ENCODE results near the gene TUBGCP2. TPM values are rescaled to one million over a fixed set of nuclear protein-coding genes. Genes with fewer than 3 reads are reported as not detected.

Gene TUBGCP2
- total RNA-seq, 1 donor, result 60.8 TPM

- Histone ChIP-seq H3K4me2 (ENCODE audit: insufficient read depth, low read length) (no peak overlapping the region), H3K36me3 (ENCODE audit: insufficient read depth, low read length) (no peaks in the 10 kb centered on the region), H3K9me3 (ENCODE audit: low read depth, low read length) (no peaks in the 10 kb centered on the region), H3K4me3 (ENCODE audit: insufficient read depth, low read length) (no peak overlapping the region), H3K4me1 (ENCODE audit: insufficient read depth, low read length) (no peaks in the 10 kb centered on the region), H3K27ac (ENCODE audit: low read depth, low read length) (no peak overlapping the region), H2AFZ (ENCODE audit: low read length) (no peak overlapping the region), H3K27me3 (ENCODE audit: insufficient read depth, low read length) (peaks cover 35% of the 10 kb centered on the region), H4K20me1 (ENCODE audit: insufficient read depth, low read length) (no peaks in the 10 kb centered on the region), H3K79me2 (ENCODE audit: insufficient read depth, low read length) (no peaks in the 10 kb centered on the region)
- no peak for TF ChIP-seq CTCF (IDR thresholded peaks at IDR 0.05; ENCODE audit: extremely low read depth, low read depth, low read length)
- no peak for DNase-seq (ENCODE audit: insufficient read length, low spot score, missing footprints)
These were observed 58.5 kb downstream of the TUBGCP2 start for GRCh38 chr10:133249975-133250754.

GRCh38 chr10:133249094-133249780, 59.4 kb downstream of the TUBGCP2 start:
- H3K9me3 ChIP-seq (ENCODE audit: low read depth, low read length), result no peaks in the 10 kb centered on the region
- H3K27ac ChIP-seq (ENCODE audit: low read depth, low read length), result no peak overlapping the region
- H3K36me3 ChIP-seq (ENCODE audit: insufficient read depth, low read length), result no peaks in the 10 kb centered on the region
- H3K4me1 ChIP-seq (ENCODE audit: insufficient read depth, low read length), result no peaks in the 10 kb centered on the region
- no peak overlapping the region for H2AFZ ChIP-seq (ENCODE audit: low read length)
- no peak overlapping the region for H3K4me2 ChIP-seq (ENCODE audit: insufficient read depth, low read length)
- TF ChIP-seq CTCF (IDR thresholded peaks at IDR 0.05; ENCODE audit: extremely low read depth, low read depth, low read length), result no peak
- no peaks in the 10 kb centered on the region for H4K20me1 ChIP-seq (ENCODE audit: insufficient read depth, low read length)
- peaks cover 40% of the 10 kb centered on the region for H3K27me3 ChIP-seq (ENCODE audit: insufficient read depth, low read length)
- DNase-seq (ENCODE audit: insufficient read length, low spot score, missing footprints), result no peak
- no peaks in the 10 kb centered on the region for H3K79me2 ChIP-seq (ENCODE audit: insufficient read depth, low read length)
- no peak overlapping the region for H3K4me3 ChIP-seq (ENCODE audit: insufficient read depth, low read length)

GRCh38 chr10:133248334-133248715, 60.3 kb downstream of the TUBGCP2 start:
- H3K4me1 ChIP-seq (ENCODE audit: insufficient read depth, low read length), result no peaks in the 10 kb centered on the region
- no peaks in the 10 kb centered on the region for H3K79me2 ChIP-seq (ENCODE audit: insufficient read depth, low read length)
- no peak overlapping the region for H3K4me2 ChIP-seq (ENCODE audit: insufficient read depth, low read length)
- no peak for DNase-seq (ENCODE audit: insufficient read length, low spot score, missing footprints)
- H3K4me3 ChIP-seq (ENCODE audit: insufficient read depth, low read length), result no peak overlapping the region
- H3K9me3 ChIP-seq (ENCODE audit: low read depth, low read length), result no peaks in the 10 kb centered on the region
- H3K27ac ChIP-seq (ENCODE audit: low read depth, low read length), result no peak overlapping the region
- H3K36me3 ChIP-seq (ENCODE audit: insufficient read depth, low read length), result no peaks in the 10 kb centered on the region
- peaks cover 47% of the 10 kb centered on the region for H3K27me3 ChIP-seq (ENCODE audit: insufficient read depth, low read length)
- no peak for TF ChIP-seq CTCF (IDR thresholded peaks at IDR 0.05; ENCODE audit: extremely low read depth, low read depth, low read length)
- no peak overlapping the region for H2AFZ ChIP-seq (ENCODE audit: low read length)
- H4K20me1 ChIP-seq (ENCODE audit: insufficient read depth, low read length), result no peaks in the 10 kb centered on the region

GRCh38 chr10:133247681-133248333, 60.9 kb downstream of the TUBGCP2 start:
- Histone ChIP-seq H3K27me3 (ENCODE audit: insufficient read depth, low read length) (peaks cover 50% of the 10 kb centered on the region), H2AFZ (ENCODE audit: low read length) (no peak overlapping the region), H3K9me3 (ENCODE audit: low read depth, low read length) (no peaks in the 10 kb centered on the region), H3K36me3 (ENCODE audit: insufficient read depth, low read length) (no peaks in the 10 kb centered on the region), H4K20me1 (ENCODE audit: insufficient read depth, low read length) (no peaks in the 10 kb centered on the region), H3K4me3 (ENCODE audit: insufficient read depth, low read length) (no peak overlapping the region), H3K4me2 (ENCODE audit: insufficient read depth, low read length) (no peak overlapping the region), H3K4me1 (ENCODE audit: insufficient read depth, low read length) (no peaks in the 10 kb centered on the region), H3K79me2 (ENCODE audit: insufficient read depth, low read length) (no peaks in the 10 kb centered on the region), H3K27ac (ENCODE audit: low read depth, low read length) (no peak overlapping the region)
- DNase-seq (ENCODE audit: insufficient read length, low spot score, missing footprints), result no peak
- TF ChIP-seq CTCF (IDR thresholded peaks at IDR 0.05; ENCODE audit: extremely low read depth, low read depth, low read length), result no peak
